Measurements from ENCODE around the gene SLC6A12.

The SLC6A12 gene

GRCh38 chr12:145369-145960 lies 68.5 kb downstream of the SLC6A12 start:
- no peak for DNase-seq (ENCODE audit: low spot score)
- Histone ChIP-seq H3K9ac (ENCODE audit: low read depth, low read length, poor library complexity) (no peak overlapping the region), H3K79me1 (ENCODE audit: low read depth, low read length) (no peaks in the 10 kb centered on the region), H3K27ac (replicated peaks; ENCODE audit: low read length) (no peak overlapping the region), H3K27me3 (ENCODE audit: control insufficient read depth in 3 of 3, insufficient read depth in 3 of 3, low read depth in 1 of 3, low read length in 3 of 3) (peaks cover 0 to 20% (median 4%) of the 10 kb centered on the region in 3 experiments), H3K14ac (ENCODE audit: low read length) (no peak overlapping the region), H3K9me3 (replicated peaks in 1 of 2; ENCODE audit: control insufficient read depth in 2 of 2, insufficient read depth in 1 of 2, low read depth in 1 of 2, low read length in 2 of 2) (no peaks in the 10 kb centered on the region), H3K4me2 (ENCODE audit: insufficient read depth, low read length, poor library complexity, severe bottlenecking) (no peak overlapping the region), H2AK5ac (ENCODE audit: low read depth, low read length) (no peak overlapping the region), H2AFZ (ENCODE audit: low read length) (no peak overlapping the region), H4K91ac (ENCODE audit: low read depth, low read length, poor library complexity) (no peak overlapping the region), H2BK12ac (ENCODE audit: low read length) (no peak overlapping the region), H3K4ac (ENCODE audit: low read length) (no peak overlapping the region), H2BK15ac (ENCODE audit: low read length) (no peak overlapping the region), H2BK5ac (ENCODE audit: low read length) (no peak overlapping the region), H3K4me1 (ENCODE audit: control insufficient read depth in 2 of 2, insufficient read depth in 1 of 2, low read depth in 1 of 2, low read length in 2 of 2) (peaks cover 3 to 18% of the 10 kb centered on the region in 2 donors), H4K8ac (ENCODE audit: low read depth, low read length) (no peak overlapping the region), H3K4me3 (ENCODE audit: low read length in 2 of 2) (no peak overlapping the region), H3K23ac (ENCODE audit: low read depth, low read length, poor library complexity) (no peak overlapping the region), H3K18ac (ENCODE audit: low read length) (no peak overlapping the region), H2BK120ac (ENCODE audit: low read depth, low read length) (no peak overlapping the region), H3K36me3 (replicated peaks in 1 of 2; ENCODE audit: control insufficient read depth in 2 of 2, insufficient read depth in 2 of 2, low read length in 2 of 2) (no peaks in the 10 kb centered on the region)
- no CpG with 5 or more reads among the region's 14 CpGs for WGBS, 2 donors (ENCODE audit: extremely low coverage in 2 of 2, insufficient read length in 2 of 2, insufficient replicate concordance in 1 of 2)

GRCh38 chr12:144650-145284 lies 69.2 kb downstream of the SLC6A12 start:
- Histone ChIP-seq H2BK120ac (ENCODE audit: low read depth, low read length) (no peak overlapping the region), H3K27ac (replicated peaks; ENCODE audit: low read length) (no peak overlapping the region), H3K4me1 (ENCODE audit: control insufficient read depth in 2 of 2, insufficient read depth in 1 of 2, low read depth in 1 of 2, low read length in 2 of 2) (peaks cover 3 to 23% of the 10 kb centered on the region in 2 donors), H2AK5ac (ENCODE audit: low read depth, low read length) (no peak overlapping the region), H3K79me1 (ENCODE audit: low read depth, low read length) (no peaks in the 10 kb centered on the region), H3K4me3 (ENCODE audit: low read length in 2 of 2) (no peak overlapping the region), H3K36me3 (replicated peaks in 1 of 2; ENCODE audit: control insufficient read depth in 2 of 2, insufficient read depth in 2 of 2, low read length in 2 of 2) (no peaks in the 10 kb centered on the region), H2BK15ac (ENCODE audit: low read length) (no peak overlapping the region), H3K4me2 (ENCODE audit: insufficient read depth, low read length, poor library complexity, severe bottlenecking) (no peak overlapping the region), H2AFZ (ENCODE audit: low read length) (peak overlapping the region; percentile 66), H3K27me3 (ENCODE audit: control insufficient read depth in 3 of 3, insufficient read depth in 3 of 3, low read depth in 1 of 3, low read length in 3 of 3) (peaks cover 0 to 25% (median 11%) of the 10 kb centered on the region in 3 experiments), H4K91ac (ENCODE audit: low read depth, low read length, poor library complexity) (no peak overlapping the region), H3K9ac (ENCODE audit: low read depth, low read length, poor library complexity) (peak overlapping the region; percentile 39), H3K18ac (ENCODE audit: low read length) (no peak overlapping the region), H3K9me3 (replicated peaks in 1 of 2; ENCODE audit: control insufficient read depth in 2 of 2, insufficient read depth in 1 of 2, low read depth in 1 of 2, low read length in 2 of 2) (no peaks in the 10 kb centered on the region), H3K4ac (ENCODE audit: low read length) (no peak overlapping the region), H3K23ac (ENCODE audit: low read depth, low read length, poor library complexity) (no peak overlapping the region), H2BK5ac (ENCODE audit: low read length) (no peak overlapping the region), H3K14ac (ENCODE audit: low read length) (no peak overlapping the region), H2BK12ac (ENCODE audit: low read length) (no peak overlapping the region), H4K8ac (ENCODE audit: low read depth, low read length) (no peak overlapping the region)
- no peak for DNase-seq (ENCODE audit: low spot score)
- no CpG with 5 or more reads among the region's 5 CpGs for WGBS, 2 donors (ENCODE audit: extremely low coverage in 2 of 2, insufficient read length in 2 of 2, insufficient replicate concordance in 1 of 2)

DNA sequence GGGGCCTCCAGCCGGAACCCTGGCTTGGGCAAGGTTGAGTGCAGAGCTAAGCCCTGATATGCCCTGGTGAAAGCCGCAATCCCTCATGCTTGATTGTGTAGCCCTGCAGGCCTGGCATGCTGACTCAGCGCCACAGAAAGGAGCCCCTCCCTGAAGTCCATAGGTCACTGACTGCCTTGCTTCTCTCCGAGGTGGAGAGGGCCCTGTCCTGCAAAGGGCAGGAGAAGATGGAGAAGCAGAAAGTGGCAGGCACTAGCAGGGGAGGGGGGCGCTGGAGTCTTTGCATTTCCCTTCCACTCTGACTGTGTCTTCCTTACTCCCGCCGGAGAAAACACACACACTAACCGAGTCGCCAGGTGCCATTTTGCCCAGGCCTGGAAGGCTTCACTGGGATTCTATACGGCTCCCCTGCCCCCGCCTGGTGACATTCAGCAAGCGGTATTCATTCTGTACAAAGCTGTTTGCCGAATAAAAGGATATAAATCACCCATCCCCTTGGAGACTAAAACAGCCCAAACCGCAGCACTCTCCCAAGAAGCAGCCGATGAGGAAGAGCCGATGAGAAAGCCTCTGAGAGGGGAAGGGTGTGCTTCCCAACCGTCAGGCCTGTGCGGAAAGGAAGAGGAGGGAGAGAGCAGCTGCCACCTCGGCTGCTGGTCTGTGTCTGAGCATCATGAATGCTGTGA lies 69.8 kb downstream of the SLC6A12 start:
- H3K4me3 ChIP-seq (ENCODE audit: low read length in 2 of 2): no peak overlapping the region
- H4K91ac ChIP-seq (ENCODE audit: low read depth, low read length, poor library complexity): no peak overlapping the region
- no peak overlapping the region for H2BK12ac ChIP-seq (ENCODE audit: low read length)
- H3K18ac ChIP-seq (ENCODE audit: low read length): peak overlapping the region; percentile 66
- H2BK120ac ChIP-seq (ENCODE audit: low read depth, low read length): no peak overlapping the region
- no peaks in the 10 kb centered on the region for H3K36me3 ChIP-seq (replicated peaks in 1 of 2; ENCODE audit: control insufficient read depth in 2 of 2, insufficient read depth in 2 of 2, low read length in 2 of 2)
- no peak overlapping the region for H4K8ac ChIP-seq (ENCODE audit: low read depth, low read length)
- H3K79me1 ChIP-seq (ENCODE audit: low read depth, low read length): no peaks in the 10 kb centered on the region
- H2BK15ac ChIP-seq (ENCODE audit: low read length): no peak overlapping the region
- no peaks in the 10 kb centered on the region for H3K9me3 ChIP-seq (replicated peaks in 1 of 2; ENCODE audit: control insufficient read depth in 2 of 2, insufficient read depth in 1 of 2, low read depth in 1 of 2, low read length in 2 of 2)
- H3K4me1 ChIP-seq (ENCODE audit: control insufficient read depth in 2 of 2, insufficient read depth in 1 of 2, low read depth in 1 of 2, low read length in 2 of 2): peaks cover 3 to 27% of the 10 kb centered on the region in 2 donors
- peaks cover 0 to 30% (median 14%) of the 10 kb centered on the region in 3 experiments for H3K27me3 ChIP-seq (ENCODE audit: control insufficient read depth in 3 of 3, insufficient read depth in 3 of 3, low read depth in 1 of 3, low read length in 3 of 3)
- peak overlapping the region; percentile 66 for H2AFZ ChIP-seq (ENCODE audit: low read length)
- no peak overlapping the region for H3K4ac ChIP-seq (ENCODE audit: low read length)
- no CpG with 5 or more reads among the region's 19 CpGs for WGBS, 2 donors (ENCODE audit: extremely low coverage in 2 of 2, insufficient read length in 2 of 2, insufficient replicate concordance in 1 of 2)
- no peak overlapping the region for H3K27ac ChIP-seq (replicated peaks; ENCODE audit: low read length)
- no peak overlapping the region for H3K4me2 ChIP-seq (ENCODE audit: insufficient read depth, low read length, poor library complexity, severe bottlenecking)
- H2BK5ac ChIP-seq (ENCODE audit: low read length): peak overlapping the region; percentile 6
- no peak for DNase-seq (ENCODE audit: low spot score)
- peak overlapping the region; percentile 56 for H2AK5ac ChIP-seq (ENCODE audit: low read depth, low read length)
- H3K23ac ChIP-seq (ENCODE audit: low read depth, low read length, poor library complexity): peak overlapping the region; percentile 11
- no peak overlapping the region for H3K14ac ChIP-seq (ENCODE audit: low read length)
- H3K9ac ChIP-seq (ENCODE audit: low read depth, low read length, poor library complexity): peak overlapping the region; percentile 39

DNA sequence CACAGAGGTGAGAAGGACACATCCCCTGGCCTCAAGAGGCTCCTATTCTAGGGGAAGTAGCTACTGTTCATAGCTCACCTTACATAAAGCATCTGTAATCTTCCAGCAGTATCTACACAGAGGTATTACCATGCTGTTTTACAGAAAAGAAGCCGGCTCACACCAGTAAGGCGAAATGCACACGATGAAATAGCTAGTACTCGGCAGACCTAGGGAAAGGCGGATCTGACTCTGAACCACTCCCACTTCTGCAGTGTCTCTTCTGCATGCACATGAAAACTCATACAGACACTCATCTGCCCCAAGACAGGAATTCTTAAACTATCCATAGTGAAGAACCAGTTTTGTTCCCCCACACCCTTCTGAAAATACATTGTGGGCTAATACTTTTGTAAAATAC lies 73.8 kb downstream of the SLC6A12 start:
- no CpG with 5 or more reads among the region's 5 CpGs for WGBS, 2 donors (ENCODE audit: extremely low coverage in 2 of 2, insufficient read length in 2 of 2, insufficient replicate concordance in 1 of 2)
- Histone ChIP-seq H2BK120ac (ENCODE audit: low read depth, low read length) (no peak overlapping the region), H3K36me3 (replicated peaks in 1 of 2; ENCODE audit: control insufficient read depth in 2 of 2, insufficient read depth in 2 of 2, low read length in 2 of 2) (no peaks in the 10 kb centered on the region), H3K4me1 (ENCODE audit: control insufficient read depth in 2 of 2, insufficient read depth in 1 of 2, low read depth in 1 of 2, low read length in 2 of 2) (peaks cover 3 to 25% of the 10 kb centered on the region in 2 donors), H3K79me1 (ENCODE audit: low read depth, low read length) (no peaks in the 10 kb centered on the region), H2AK5ac (ENCODE audit: low read depth, low read length) (no peak overlapping the region), H3K4ac (ENCODE audit: low read length) (no peak overlapping the region), H2BK15ac (ENCODE audit: low read length) (no peak overlapping the region), H3K27me3 (ENCODE audit: control insufficient read depth in 3 of 3, insufficient read depth in 3 of 3, low read depth in 1 of 3, low read length in 3 of 3) (peaks cover 0 to 42% (median 24%) of the 10 kb centered on the region in 3 experiments), H3K9me3 (replicated peaks in 1 of 2; ENCODE audit: control insufficient read depth in 2 of 2, insufficient read depth in 1 of 2, low read depth in 1 of 2, low read length in 2 of 2) (peaks cover 0 to 4% of the 10 kb centered on the region in 2 donors), H3K23ac (ENCODE audit: low read depth, low read length, poor library complexity) (no peak overlapping the region), H2AFZ (ENCODE audit: low read length) (no peak overlapping the region), H3K18ac (ENCODE audit: low read length) (peak overlapping the region; percentile 4), H3K4me2 (ENCODE audit: insufficient read depth, low read length, poor library complexity, severe bottlenecking) (no peak overlapping the region), H3K27ac (replicated peaks; ENCODE audit: low read length) (no peak overlapping the region), H4K91ac (ENCODE audit: low read depth, low read length, poor library complexity) (no peak overlapping the region), H2BK12ac (ENCODE audit: low read length) (no peak overlapping the region), H3K9ac (ENCODE audit: low read depth, low read length, poor library complexity) (no peak overlapping the region), H3K4me3 (ENCODE audit: low read length in 2 of 2) (peak overlapping the region in 1 of 2 donors; percentile 7), H3K14ac (ENCODE audit: low read length) (no peak overlapping the region), H2BK5ac (ENCODE audit: low read length) (no peak overlapping the region), H4K8ac (ENCODE audit: low read depth, low read length) (no peak overlapping the region)
- no peak for DNase-seq (ENCODE audit: low spot score)

Data from neuronal stem cell (in vitro differentiated cells).